ENCODE data around the gene MAPK12. TPM values are rescaled to one million over a fixed set of nuclear protein-coding genes. Genes with fewer than 3 reads are reported as not detected.

MAPK12 gene
- total and polyA plus RNA-seq, 2 donors (not counting 1 experiment from before 2014, with no cell fraction given): 16.4 to 30.1 TPM

- Histone ChIP-seq H4K20me1 (ENCODE audit: control insufficient read depth, extremely low read depth, insufficient read depth, low read length) (no peaks in the 10 kb centered on the region), H2AFZ (ENCODE audit: low read length) (no peak overlapping the region), H3K9ac (ENCODE audit: insufficient read depth, low read length) (no peak overlapping the region), H3K27me3 (ENCODE audit: control insufficient read depth, insufficient read depth, low read length) (no peaks in the 10 kb centered on the region), H3K4me3 (replicated peaks in 1 of 4; ENCODE audit: control extremely low read depth in 1 of 4, insufficient read depth in 1 of 4, low read depth in 3 of 4, low read length in 4 of 4) (no peak overlapping the region), H3K9me3 (ENCODE audit: control insufficient read depth, insufficient read depth, low read depth, low read length) (no peaks in the 10 kb centered on the region), H3K4me2 (ENCODE audit: extremely low read depth, insufficient read depth, low read length) (no peak overlapping the region), H3K4me1 (ENCODE audit: control insufficient read depth, extremely low read depth, insufficient read depth, low read length) (peaks cover 5% of the 10 kb centered on the region), H3K27ac (ENCODE audit: insufficient read depth, low read length) (no peak overlapping the region), H3K36me3 (ENCODE audit: control insufficient read depth, insufficient read depth, low read length) (peaks cover 75% of the 10 kb centered on the region), H3K79me2 (ENCODE audit: control insufficient read depth, insufficient read depth, low read length) (peaks cover 25% of the 10 kb centered on the region)
- DNase-seq (ENCODE audit: low read depth in 2 of 2): no peak
- no peak for TF ChIP-seq EZH2 (IDR thresholded peaks at IDR 0.05; ENCODE audit: low read length, missing control alignments)
These were observed 23.0 kb upstream of the MAPK12 start for GRCh38 chr22:50284479-50284878.

DNA sequence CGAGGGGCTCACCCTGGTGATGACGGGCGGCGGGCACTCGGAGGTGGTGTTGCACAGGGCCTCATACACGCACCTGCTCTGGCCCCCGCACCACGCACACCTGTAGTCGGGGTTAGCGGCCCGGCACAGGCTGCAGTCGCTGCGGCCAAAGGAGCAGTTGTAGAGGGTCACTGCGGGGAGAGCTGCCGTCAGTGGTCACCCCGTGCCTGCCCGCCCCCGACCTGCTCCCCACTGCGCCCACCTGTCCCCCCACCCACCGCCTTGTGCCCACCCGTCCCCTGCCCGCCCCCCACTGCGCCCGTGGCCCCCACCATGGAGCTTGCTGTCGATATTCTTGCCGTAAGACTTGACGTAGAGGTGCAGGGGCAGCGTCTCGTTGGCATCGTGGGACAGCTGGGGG, 22.3 kb upstream of the MAPK12 start:
- Histone ChIP-seq H3K36me3 (ENCODE audit: control insufficient read depth, insufficient read depth, low read length) (peaks cover 73% of the 10 kb centered on the region), H3K4me2 (ENCODE audit: extremely low read depth, insufficient read depth, low read length) (no peak overlapping the region), H3K79me2 (ENCODE audit: control insufficient read depth, insufficient read depth, low read length) (peaks cover 19% of the 10 kb centered on the region), H4K20me1 (ENCODE audit: control insufficient read depth, extremely low read depth, insufficient read depth, low read length) (no peaks in the 10 kb centered on the region), H3K4me3 (replicated peaks in 1 of 4; ENCODE audit: control extremely low read depth in 1 of 4, insufficient read depth in 1 of 4, low read depth in 3 of 4, low read length in 4 of 4) (no peak overlapping the region), H2AFZ (ENCODE audit: low read length) (no peak overlapping the region), H3K27ac (ENCODE audit: insufficient read depth, low read length) (no peak overlapping the region), H3K9ac (ENCODE audit: insufficient read depth, low read length) (no peak overlapping the region), H3K4me1 (ENCODE audit: control insufficient read depth, extremely low read depth, insufficient read depth, low read length) (peaks cover 5% of the 10 kb centered on the region), H3K9me3 (ENCODE audit: control insufficient read depth, insufficient read depth, low read depth, low read length) (no peaks in the 10 kb centered on the region), H3K27me3 (ENCODE audit: control insufficient read depth, insufficient read depth, low read length) (no peaks in the 10 kb centered on the region)
- no peak for DNase-seq (ENCODE audit: low read depth in 2 of 2)
- TF ChIP-seq, protein P1, sequence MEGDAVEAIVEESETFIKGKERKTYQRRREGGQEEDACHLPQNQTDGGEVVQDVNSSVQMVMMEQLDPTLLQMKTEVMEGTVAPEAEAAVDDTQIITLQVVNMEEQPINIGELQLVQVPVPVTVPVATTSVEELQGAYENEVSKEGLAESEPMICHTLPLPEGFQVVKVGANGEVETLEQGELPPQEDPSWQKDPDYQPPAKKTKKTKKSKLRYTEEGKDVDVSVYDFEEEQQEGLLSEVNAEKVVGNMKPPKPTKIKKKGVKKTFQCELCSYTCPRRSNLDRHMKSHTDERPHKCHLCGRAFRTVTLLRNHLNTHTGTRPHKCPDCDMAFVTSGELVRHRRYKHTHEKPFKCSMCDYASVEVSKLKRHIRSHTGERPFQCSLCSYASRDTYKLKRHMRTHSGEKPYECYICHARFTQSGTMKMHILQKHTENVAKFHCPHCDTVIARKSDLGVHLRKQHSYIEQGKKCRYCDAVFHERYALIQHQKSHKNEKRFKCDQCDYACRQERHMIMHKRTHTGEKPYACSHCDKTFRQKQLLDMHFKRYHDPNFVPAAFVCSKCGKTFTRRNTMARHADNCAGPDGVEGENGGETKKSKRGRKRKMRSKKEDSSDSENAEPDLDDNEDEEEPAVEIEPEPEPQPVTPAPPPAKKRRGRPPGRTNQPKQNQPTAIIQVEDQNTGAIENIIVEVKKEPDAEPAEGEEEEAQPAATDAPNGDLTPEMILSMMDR (conservative IDR thresholded peaks at IDR 0.05 in 1 of 2, IDR thresholded peaks at IDR 0.05 in 1 of 2; ENCODE audit: low read depth in 1 of 2, low read length in 2 of 2): no peak
- no peak for TF ChIP-seq EZH2 (IDR thresholded peaks at IDR 0.05; ENCODE audit: low read length, missing control alignments)

DNA sequence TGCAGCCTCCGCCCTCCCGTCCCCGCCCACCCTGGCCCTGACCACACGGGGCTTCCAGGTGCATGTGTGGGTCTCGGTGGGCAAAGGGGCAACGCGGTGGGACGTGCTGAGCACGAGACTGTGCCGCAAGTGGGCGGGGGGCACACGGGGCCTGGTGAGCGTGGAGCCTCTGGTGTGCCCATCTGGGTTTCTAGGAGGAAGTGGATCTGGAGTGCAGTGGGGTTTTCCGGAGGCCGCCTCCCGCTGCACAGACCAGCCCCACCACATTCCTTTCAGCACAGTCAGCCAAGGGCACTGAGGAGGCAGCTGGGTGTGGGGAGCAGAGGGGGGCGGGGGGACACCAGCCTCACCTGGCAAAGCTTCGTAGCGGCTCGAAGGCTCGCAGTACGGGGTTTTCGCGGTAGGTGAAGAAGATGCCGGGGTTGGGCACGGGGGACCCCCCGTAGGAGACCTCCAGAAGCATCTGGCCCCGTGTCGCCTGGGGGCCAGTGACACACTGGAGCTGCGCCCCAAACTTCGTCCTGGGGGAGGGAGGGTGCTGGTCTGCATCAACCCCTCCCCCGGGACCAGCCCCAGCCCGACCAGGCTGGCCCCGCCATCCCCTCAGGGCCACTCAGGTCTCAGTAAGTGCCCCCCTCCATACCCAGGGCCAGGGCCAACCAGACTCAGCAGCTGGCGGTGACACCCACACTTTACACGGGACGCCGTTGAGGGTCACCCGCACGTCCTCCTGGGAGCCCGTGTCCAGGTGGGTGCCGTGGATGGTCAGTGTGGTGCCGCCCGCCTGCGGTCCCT, 21.1 kb upstream of the MAPK12 start:
- H3K9ac ChIP-seq (ENCODE audit: insufficient read depth, low read length): no peak overlapping the region
- H3K4me1 ChIP-seq (ENCODE audit: control insufficient read depth, extremely low read depth, insufficient read depth, low read length): peaks cover 5% of the 10 kb centered on the region
- no peak for TF ChIP-seq EZH2 (IDR thresholded peaks at IDR 0.05; ENCODE audit: low read length, missing control alignments)
- H3K79me2 ChIP-seq (ENCODE audit: control insufficient read depth, insufficient read depth, low read length): peaks cover 6% of the 10 kb centered on the region
- no peak overlapping the region for H3K4me3 ChIP-seq (replicated peaks in 1 of 4; ENCODE audit: control extremely low read depth in 1 of 4, insufficient read depth in 1 of 4, low read depth in 3 of 4, low read length in 4 of 4)
- H3K36me3 ChIP-seq (ENCODE audit: control insufficient read depth, insufficient read depth, low read length): peaks cover 74% of the 10 kb centered on the region
- H2AFZ ChIP-seq (ENCODE audit: low read length): no peak overlapping the region
- H3K9me3 ChIP-seq (ENCODE audit: control insufficient read depth, insufficient read depth, low read depth, low read length): no peaks in the 10 kb centered on the region
- H3K27me3 ChIP-seq (ENCODE audit: control insufficient read depth, insufficient read depth, low read length): no peaks in the 10 kb centered on the region
- no peaks in the 10 kb centered on the region for H4K20me1 ChIP-seq (ENCODE audit: control insufficient read depth, extremely low read depth, insufficient read depth, low read length)
- no peak overlapping the region for H3K4me2 ChIP-seq (ENCODE audit: extremely low read depth, insufficient read depth, low read length)
- peak; percentile 48 to 86 for DNase-seq (ENCODE audit: low read depth in 2 of 2)
- H3K27ac ChIP-seq (ENCODE audit: insufficient read depth, low read length): peak overlapping the region; percentile 8

GRCh38 chr22:50281957-50282356, 20.5 kb upstream of the MAPK12 start:
- peak in 1 of 2 donors; percentile 23 for DNase-seq (ENCODE audit: low read depth in 2 of 2)
- Histone ChIP-seq H3K4me3 (replicated peaks in 1 of 4; ENCODE audit: control extremely low read depth in 1 of 4, insufficient read depth in 1 of 4, low read depth in 3 of 4, low read length in 4 of 4) (no peak overlapping the region), H3K27ac (ENCODE audit: insufficient read depth, low read length) (peak overlapping the region; percentile 8), H3K36me3 (ENCODE audit: control insufficient read depth, insufficient read depth, low read length) (peaks cover 74% of the 10 kb centered on the region), H3K27me3 (ENCODE audit: control insufficient read depth, insufficient read depth, low read length) (no peaks in the 10 kb centered on the region), H2AFZ (ENCODE audit: low read length) (no peak overlapping the region), H3K9me3 (ENCODE audit: control insufficient read depth, insufficient read depth, low read depth, low read length) (no peaks in the 10 kb centered on the region), H3K9ac (ENCODE audit: insufficient read depth, low read length) (no peak overlapping the region), H3K79me2 (ENCODE audit: control insufficient read depth, insufficient read depth, low read length) (peaks cover 6% of the 10 kb centered on the region), H4K20me1 (ENCODE audit: control insufficient read depth, extremely low read depth, insufficient read depth, low read length) (no peaks in the 10 kb centered on the region), H3K4me2 (ENCODE audit: extremely low read depth, insufficient read depth, low read length) (no peak overlapping the region), H3K4me1 (ENCODE audit: control insufficient read depth, extremely low read depth, insufficient read depth, low read length) (peaks cover 5% of the 10 kb centered on the region)
- TF ChIP-seq EZH2 (IDR thresholded peaks at IDR 0.05; ENCODE audit: low read length, missing control alignments): no peak
- TF ChIP-seq, protein P1 (conservative IDR thresholded peaks at IDR 0.05 in 1 of 2, IDR thresholded peaks at IDR 0.05 in 1 of 2; ENCODE audit: low read depth in 1 of 2, low read length in 2 of 2): no peak

All from fibroblast of lung (primary cell).